AG09309 (cell line): ENCODE data around the gene ITPR1.

ENCODE experiments used
- DNase-seq: peaks from one replicate; pipeline ENCODE4 v3.0.0-alpha.2; 2010; ENCODE audit warnings: low read depth
- H3K4me3 ChIP-seq: 2 replicates; pipeline ENCODE4 v1.5.1; 2011; ENCODE audit warnings: mild to moderate bottlenecking, low read depth, low read length, moderate library complexity; ENCODE audit not compliant: control insufficient read depth
- CTCF ChIP-seq: IDR thresholded peaks from 2 replicates; pipeline ENCODE4 v1.5.1; 2011; ENCODE audit warnings: mild to moderate bottlenecking, low read depth, low read length, inconsistent platforms; ENCODE audit not compliant: insufficient read depth, control insufficient read depth; ENCODE audit errors: missing control alignments

The ITPR1 gene

GRCh38 chr3:4786431-4786830, 293.3 kb downstream of the ITPR1 start:
- no peak for TF ChIP-seq CTCF
- no peak overlapping the region for H3K4me3 ChIP-seq
- DNase-seq: no peak

- H3K4me3 ChIP-seq: no peak overlapping the region
- DNase-seq: no peak
- no peak for TF ChIP-seq CTCF
Observed at GRCh38 chr3:4791358-4791757, 298.2 kb downstream of the ITPR1 start.

GRCh38 chr3:4793311-4793710, 300.2 kb downstream of the ITPR1 start:
- H3K4me3 ChIP-seq: no peak overlapping the region
- no peak for DNase-seq
- TF ChIP-seq CTCF: no peak

- no peak overlapping the region for H3K4me3 ChIP-seq
- no peak for DNase-seq
- TF ChIP-seq CTCF: no peak
Observed at GRCh38 chr3:4794331-4794730, 301.2 kb downstream of the ITPR1 start.

GRCh38 chr3:4794798-4795197, 301.6 kb downstream of the ITPR1 start:
- H3K4me3 ChIP-seq: no peak overlapping the region
- no peak for DNase-seq

GRCh38 chr3:4795905-4796304, 302.8 kb downstream of the ITPR1 start:
- no peak overlapping the region for H3K4me3 ChIP-seq
- no peak for DNase-seq
- TF ChIP-seq CTCF: no peak

More at GRCh38 chr3:4794798-4795197, 301.6 kb downstream of the ITPR1 start:
- no peak for TF ChIP-seq CTCF

GRCh38 chr3:4797201-4797705, 304.1 kb downstream of the ITPR1 start:
- TF ChIP-seq CTCF: no peak
- no peak overlapping the region for H3K4me3 ChIP-seq
- DNase-seq: no peak
